NB4 (cell line): Measurements from ENCODE around the gene TACC3.

ENCODE experiments used
- DNase-seq: peaks from one replicate; pipeline ENCODE4 v3.0.0; 2010; ENCODE audit warnings: low read depth
- H3K4me3 ChIP-seq: one replicate; pipeline ENCODE4 v1.5.1; 2011; ENCODE audit warnings: mild to moderate bottlenecking, low read depth, low read length, moderate library complexity
- CTCF ChIP-seq: IDR thresholded peaks from one replicate; pipeline ENCODE4 v1.5.1; 2012; ENCODE audit warnings: low read depth, low read length
- MAX ChIP-seq: IDR thresholded peaks from 2 replicates; pipeline ENCODE4 v1.6.1; 2011; ENCODE audit warnings: low read depth, low read length
- MYC ChIP-seq: IDR thresholded peaks from 2 replicates; pipeline ENCODE4 v1.6.1; 2011; ENCODE audit warnings: low read depth, low read length
- POLR2A ChIP-seq: IDR thresholded peaks from 2 replicates; pipeline ENCODE4 v1.6.1; 2011; ENCODE audit warnings: mild to moderate bottlenecking; ENCODE audit not compliant: insufficient read length; ENCODE audit errors: extremely low read depth

TACC3 gene

GRCh38 chr4:1745165-1745564 is 23.8 kb downstream of the TACC3 start:
- no peak for TF ChIP-seq MYC
- TF ChIP-seq MAX: no peak
- TF ChIP-seq CTCF: no peak
- no peak for TF ChIP-seq POLR2A
- no peak for DNase-seq
- no peak overlapping the region for H3K4me3 ChIP-seq

- TF ChIP-seq CTCF: no peak
- no peak for TF ChIP-seq POLR2A
- no peak for TF ChIP-seq MAX
- no peak for TF ChIP-seq MYC
- no peak overlapping the region for H3K4me3 ChIP-seq
- no peak for DNase-seq
Measured at GRCh38 chr4:1745697-1746096, 24.4 kb downstream of the TACC3 start.

- H3K4me3 ChIP-seq: no peak overlapping the region
- no peak for TF ChIP-seq POLR2A
- no peak for TF ChIP-seq MAX
- peak; percentile 32; the same call in 1 of the 2 replicates for TF ChIP-seq MYC
- peak; percentile 92 for TF ChIP-seq CTCF
- peak; percentile 88 for DNase-seq
Measured at GRCh38 chr4:1746265-1746691, 25.0 kb downstream of the TACC3 start.

GRCh38 chr4:1746919-1747602 is 25.7 kb downstream of the TACC3 start:
- no peak for TF ChIP-seq MAX
- no peak for TF ChIP-seq POLR2A
- TF ChIP-seq CTCF: no peak
- TF ChIP-seq MYC: no peak
- H3K4me3 ChIP-seq: no peak overlapping the region
- no peak for DNase-seq

- no peak for TF ChIP-seq POLR2A
- no peak for TF ChIP-seq CTCF
- no peak for TF ChIP-seq MAX
- TF ChIP-seq MYC: no peak
- DNase-seq: no peak
- H3K4me3 ChIP-seq: no peak overlapping the region
Measured at GRCh38 chr4:1747603-1747967, 26.3 kb downstream of the TACC3 start.

- no peak overlapping the region for H3K4me3 ChIP-seq
- DNase-seq: peak; percentile 92
Measured at GRCh38 chr4:1748465-1748995, 27.2 kb downstream of the TACC3 start.

More at GRCh38 chr4:1748465-1748995, 27.2 kb downstream of the TACC3 start:
- TF ChIP-seq MAX (no peak; the same call in 1 of the 2 replicates), POLR2A (no peak), MYC (peak; percentile 47; the same call in 1 of the 2 replicates), CTCF (peak; percentile 92)
